Measurements from ENCODE around the gene ADAMTS17. TPM values are rescaled to one million over a fixed set of nuclear protein-coding genes. Genes with fewer than 3 reads are reported as not detected.

Gene ADAMTS17
- total and polyA plus RNA-seq, 9 of the 15 experiments (the other 6 are each of a cell fraction or from before 2014, with no cell fraction given): 0.01 to 0.14 (median 0.07) TPM; not detected in 6

- H3K4me2 ChIP-seq (ENCODE audit: insufficient read depth, low read length): no peak overlapping the region
- no TSS peak for BruUV-seq (replicated peaks)
These were observed 33.2 kb downstream of the ADAMTS17 start for GRCh38 chr15:100308608-100309007.

More at GRCh38 chr15:100308608-100309007, 33.2 kb downstream of the ADAMTS17 start:
- no peak for DNase-seq (ENCODE audit: extremely low read depth in 1 of 4, low spot score in 3 of 4)
- Histone ChIP-seq H4K20me1 (replicated peaks; ENCODE audit: control insufficient read depth, insufficient read depth, low read length) (no peaks in the 10 kb centered on the region), H3K36me3 (ENCODE audit: control insufficient read depth, insufficient read depth, low read length) (no peaks in the 10 kb centered on the region), H3K79me2 (ENCODE audit: control insufficient read depth, insufficient read depth, low read length) (no peaks in the 10 kb centered on the region), H3K27ac (ENCODE audit: extremely low read depth, low read depth, low read length) (no peak overlapping the region), H3K4me3 (no peak overlapping the region), H3K9me1 (ENCODE audit: control insufficient read depth, insufficient read depth, low read length) (no peaks in the 10 kb centered on the region), H3K9ac (ENCODE audit: insufficient read depth in 1 of 2, low read depth in 2 of 2, low read length in 2 of 2) (no peak overlapping the region), H3K27me3 (ENCODE audit: control insufficient read depth in 2 of 2, insufficient read depth in 2 of 2, low read length in 2 of 2) (peaks cover 3 to 45% of the 10 kb centered on the region in 2 experiments; a peak in 3 of 5 replicates), H3K9me3 (replicated peaks; ENCODE audit: control insufficient read depth, insufficient read depth, low read depth, low read length) (no peaks in the 10 kb centered on the region), H2AFZ (ENCODE audit: low read depth, low read length) (no peak overlapping the region), H3K4me1 (replicated peaks in 1 of 2; ENCODE audit: control insufficient read depth in 2 of 2, insufficient read depth in 2 of 2, low read length in 2 of 2) (no peaks in the 10 kb centered on the region)
- CTCF ChIA-PET (ENCODE audit: low intra/inter-chr PET ratio): no interaction called here
- in situ Hi-C loops (cut with MboI) (no loop called here), intact Hi-C loops (cut with micrococcal nuclease) (no loop called here)
- no peak for TF ChIP-seq FOXA3 (CRISPR knock-in tag; conservative IDR thresholded peaks at IDR 0.05 in 1 of 2, IDR thresholded peaks at IDR 0.05 in 1 of 2)
- TF ChIP-seq KDM2B (CRISPR knock-in tag; IDR thresholded peaks at IDR 0.05): no peak
- no peak for TF ChIP-seq TFE3 (CRISPR knock-in tag; IDR thresholded peaks at IDR 0.05)
- ATAC-seq: no peak
- POLR2A ChIA-PET: no interaction called here
- 5% methylated on average over 4 of the region's 4 CpGs for WGBS (ENCODE audit: insufficient coverage, low coverage, missing lambda C conversion rate)
- no peak for FAIRE-seq
